ENCODE measurements around the gene ESRRG.

DNA sequence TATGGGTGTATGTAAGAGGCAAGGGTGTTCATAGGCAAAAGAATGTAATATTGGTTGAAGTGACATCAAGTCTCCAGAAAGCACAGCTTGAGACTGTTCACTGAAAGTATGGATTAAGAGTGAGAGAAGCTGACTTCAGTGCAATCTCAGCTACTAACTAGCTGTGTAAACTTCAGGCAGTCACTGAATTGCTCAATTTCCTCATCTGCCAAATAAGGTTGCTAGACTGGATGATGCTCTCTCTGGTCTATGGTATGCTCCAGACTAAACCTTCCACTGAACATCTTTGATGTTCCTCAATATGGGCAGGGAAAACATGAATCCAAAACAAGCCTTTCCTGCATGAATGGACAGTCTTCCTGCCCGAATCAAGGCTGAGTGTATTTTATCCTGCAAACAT is 188.2 kb downstream of the ESRRG start:
- TF ChIP-seq TAF1 (conservative IDR thresholded peaks at IDR 0.05) (no peak), JUND (IDR thresholded peaks at IDR 0.05) (no peak), RAD21 (IDR thresholded peaks at IDR 0.05) (no peak), HNF4G (IDR thresholded peaks at IDR 0.05) (no peak), RXRA (IDR thresholded peaks at IDR 0.05) (no peak), YY1 (IDR thresholded peaks at IDR 0.05) (no peak), GABPA (IDR thresholded peaks at IDR 0.05 in 1 of 2, conservative IDR thresholded peaks at IDR 0.05 in 1 of 2) (no peak), SP1 (IDR thresholded peaks at IDR 0.05) (no peak)
- TF ChIP-seq, protein P1, sequence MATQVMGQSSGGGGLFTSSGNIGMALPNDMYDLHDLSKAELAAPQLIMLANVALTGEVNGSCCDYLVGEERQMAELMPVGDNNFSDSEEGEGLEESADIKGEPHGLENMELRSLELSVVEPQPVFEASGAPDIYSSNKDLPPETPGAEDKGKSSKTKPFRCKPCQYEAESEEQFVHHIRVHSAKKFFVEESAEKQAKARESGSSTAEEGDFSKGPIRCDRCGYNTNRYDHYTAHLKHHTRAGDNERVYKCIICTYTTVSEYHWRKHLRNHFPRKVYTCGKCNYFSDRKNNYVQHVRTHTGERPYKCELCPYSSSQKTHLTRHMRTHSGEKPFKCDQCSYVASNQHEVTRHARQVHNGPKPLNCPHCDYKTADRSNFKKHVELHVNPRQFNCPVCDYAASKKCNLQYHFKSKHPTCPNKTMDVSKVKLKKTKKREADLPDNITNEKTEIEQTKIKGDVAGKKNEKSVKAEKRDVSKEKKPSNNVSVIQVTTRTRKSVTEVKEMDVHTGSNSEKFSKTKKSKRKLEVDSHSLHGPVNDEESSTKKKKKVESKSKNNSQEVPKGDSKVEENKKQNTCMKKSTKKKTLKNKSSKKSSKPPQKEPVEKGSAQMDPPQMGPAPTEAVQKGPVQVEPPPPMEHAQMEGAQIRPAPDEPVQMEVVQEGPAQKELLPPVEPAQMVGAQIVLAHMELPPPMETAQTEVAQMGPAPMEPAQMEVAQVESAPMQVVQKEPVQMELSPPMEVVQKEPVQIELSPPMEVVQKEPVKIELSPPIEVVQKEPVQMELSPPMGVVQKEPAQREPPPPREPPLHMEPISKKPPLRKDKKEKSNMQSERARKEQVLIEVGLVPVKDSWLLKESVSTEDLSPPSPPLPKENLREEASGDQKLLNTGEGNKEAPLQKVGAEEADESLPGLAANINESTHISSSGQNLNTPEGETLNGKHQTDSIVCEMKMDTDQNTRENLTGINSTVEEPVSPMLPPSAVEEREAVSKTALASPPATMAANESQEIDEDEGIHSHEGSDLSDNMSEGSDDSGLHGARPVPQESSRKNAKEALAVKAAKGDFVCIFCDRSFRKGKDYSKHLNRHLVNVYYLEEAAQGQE (IDR thresholded peaks at IDR 0.05): no peak
- TF ChIP-seq, protein P2, sequence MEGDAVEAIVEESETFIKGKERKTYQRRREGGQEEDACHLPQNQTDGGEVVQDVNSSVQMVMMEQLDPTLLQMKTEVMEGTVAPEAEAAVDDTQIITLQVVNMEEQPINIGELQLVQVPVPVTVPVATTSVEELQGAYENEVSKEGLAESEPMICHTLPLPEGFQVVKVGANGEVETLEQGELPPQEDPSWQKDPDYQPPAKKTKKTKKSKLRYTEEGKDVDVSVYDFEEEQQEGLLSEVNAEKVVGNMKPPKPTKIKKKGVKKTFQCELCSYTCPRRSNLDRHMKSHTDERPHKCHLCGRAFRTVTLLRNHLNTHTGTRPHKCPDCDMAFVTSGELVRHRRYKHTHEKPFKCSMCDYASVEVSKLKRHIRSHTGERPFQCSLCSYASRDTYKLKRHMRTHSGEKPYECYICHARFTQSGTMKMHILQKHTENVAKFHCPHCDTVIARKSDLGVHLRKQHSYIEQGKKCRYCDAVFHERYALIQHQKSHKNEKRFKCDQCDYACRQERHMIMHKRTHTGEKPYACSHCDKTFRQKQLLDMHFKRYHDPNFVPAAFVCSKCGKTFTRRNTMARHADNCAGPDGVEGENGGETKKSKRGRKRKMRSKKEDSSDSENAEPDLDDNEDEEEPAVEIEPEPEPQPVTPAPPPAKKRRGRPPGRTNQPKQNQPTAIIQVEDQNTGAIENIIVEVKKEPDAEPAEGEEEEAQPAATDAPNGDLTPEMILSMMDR (IDR thresholded peaks at IDR 0.05; ENCODE audit: low read depth, low read length, missing input control): no peak
- TF ChIP-seq, protein P3, sequence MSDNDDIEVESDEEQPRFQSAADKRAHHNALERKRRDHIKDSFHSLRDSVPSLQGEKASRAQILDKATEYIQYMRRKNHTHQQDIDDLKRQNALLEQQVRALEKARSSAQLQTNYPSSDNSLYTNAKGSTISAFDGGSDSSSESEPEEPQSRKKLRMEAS (IDR thresholded peaks at IDR 0.05): no peak
- TF ChIP-seq, protein P4, sequence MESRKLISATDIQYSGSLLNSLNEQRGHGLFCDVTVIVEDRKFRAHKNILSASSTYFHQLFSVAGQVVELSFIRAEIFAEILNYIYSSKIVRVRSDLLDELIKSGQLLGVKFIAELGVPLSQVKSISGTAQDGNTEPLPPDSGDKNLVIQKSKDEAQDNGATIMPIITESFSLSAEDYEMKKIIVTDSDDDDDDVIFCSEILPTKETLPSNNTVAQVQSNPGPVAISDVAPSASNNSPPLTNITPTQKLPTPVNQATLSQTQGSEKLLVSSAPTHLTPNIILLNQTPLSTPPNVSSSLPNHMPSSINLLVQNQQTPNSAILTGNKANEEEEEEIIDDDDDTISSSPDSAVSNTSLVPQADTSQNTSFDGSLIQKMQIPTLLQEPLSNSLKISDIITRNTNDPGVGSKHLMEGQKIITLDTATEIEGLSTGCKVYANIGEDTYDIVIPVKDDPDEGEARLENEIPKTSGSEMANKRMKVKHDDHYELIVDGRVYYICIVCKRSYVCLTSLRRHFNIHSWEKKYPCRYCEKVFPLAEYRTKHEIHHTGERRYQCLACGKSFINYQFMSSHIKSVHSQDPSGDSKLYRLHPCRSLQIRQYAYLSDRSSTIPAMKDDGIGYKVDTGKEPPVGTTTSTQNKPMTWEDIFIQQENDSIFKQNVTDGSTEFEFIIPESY (IDR thresholded peaks at IDR 0.05): no peak
